ENCODE measurements around the gene TBC1D8. TPM values are rescaled to one million over a fixed set of nuclear protein-coding genes. Genes with fewer than 3 reads are reported as not detected.

The TBC1D8 gene
- total and polyA plus RNA-seq, 9 donors, result 18.3 to 26.6 (median 20.6) TPM

DNA sequence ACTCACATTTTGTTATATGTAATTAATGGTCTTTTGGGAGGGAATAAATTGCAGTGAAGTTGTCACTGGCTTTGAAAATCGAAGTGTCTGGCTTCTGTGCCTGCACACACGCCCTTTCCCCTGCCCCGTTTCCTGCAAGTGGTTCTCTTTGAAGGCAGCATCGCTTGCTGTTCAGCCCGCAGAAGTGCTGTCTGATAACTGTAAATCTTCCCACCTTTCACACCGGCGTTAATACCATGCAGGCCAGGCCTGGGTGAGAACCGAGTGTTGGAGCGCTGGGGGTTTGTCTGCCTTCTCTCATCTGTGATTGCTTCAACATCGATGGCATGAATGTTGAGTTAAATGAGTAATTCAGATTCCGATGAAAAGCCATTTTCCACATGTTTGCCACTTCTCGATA, 187.0 kb downstream of the TBC1D8 start:
- Histone ChIP-seq H3K27me3 (ENCODE audit: control insufficient read depth, insufficient read depth, low read length) (no peaks in the 10 kb centered on the region), H3K4me1 (ENCODE audit: control insufficient read depth, insufficient read depth, low read length) (peaks cover 25% of the 10 kb centered on the region), H3K9me3 (replicated peaks; ENCODE audit: control insufficient read depth, low read depth, low read length) (no peaks in the 10 kb centered on the region), H3K4me3 (ENCODE audit: low read length) (no peak overlapping the region), H3K36me3 (ENCODE audit: control insufficient read depth, insufficient read depth, low read length) (peaks cover 3% of the 10 kb centered on the region), H3K27ac (ENCODE audit: low read length) (no peak overlapping the region)
- no peak for DNase-seq
- WGBS (ENCODE audit: insufficient coverage), result 29% methylated on average over 3 of the region's 12 CpGs

GRCh38 chr2:100963026-100963375, 188.2 kb downstream of the TBC1D8 start:
- peaks cover 25% of the 10 kb centered on the region for H3K4me1 ChIP-seq (ENCODE audit: control insufficient read depth, insufficient read depth, low read length)
- peak overlapping the region; percentile 24 for H3K27ac ChIP-seq (ENCODE audit: low read length)
- H3K4me3 ChIP-seq (ENCODE audit: low read length), result no peak overlapping the region
- H3K9me3 ChIP-seq (replicated peaks; ENCODE audit: control insufficient read depth, low read depth, low read length), result no peaks in the 10 kb centered on the region
- whole genome bisulfite sequencing (ENCODE audit: insufficient coverage), result no CpG with 5 or more reads among the region's 4 CpGs
- H3K27me3 ChIP-seq (ENCODE audit: control insufficient read depth, insufficient read depth, low read length), result no peaks in the 10 kb centered on the region
- DNase-seq, result no peak
- H3K36me3 ChIP-seq (ENCODE audit: control insufficient read depth, insufficient read depth, low read length), result no peaks in the 10 kb centered on the region

GRCh38 chr2:100962366-100963025, 188.7 kb downstream of the TBC1D8 start:
- Histone ChIP-seq H3K27me3 (ENCODE audit: control insufficient read depth, insufficient read depth, low read length) (no peaks in the 10 kb centered on the region), H3K4me3 (ENCODE audit: low read length) (no peak overlapping the region), H3K27ac (ENCODE audit: low read length) (peak overlapping the region; percentile 24), H3K9me3 (replicated peaks; ENCODE audit: control insufficient read depth, low read depth, low read length) (no peaks in the 10 kb centered on the region), H3K4me1 (ENCODE audit: control insufficient read depth, insufficient read depth, low read length) (peaks cover 27% of the 10 kb centered on the region), H3K36me3 (ENCODE audit: control insufficient read depth, insufficient read depth, low read length) (no peaks in the 10 kb centered on the region)
- no peak for DNase-seq
- WGBS (ENCODE audit: insufficient coverage), result 73% methylated on average over 10 of the region's 12 CpGs

DNA sequence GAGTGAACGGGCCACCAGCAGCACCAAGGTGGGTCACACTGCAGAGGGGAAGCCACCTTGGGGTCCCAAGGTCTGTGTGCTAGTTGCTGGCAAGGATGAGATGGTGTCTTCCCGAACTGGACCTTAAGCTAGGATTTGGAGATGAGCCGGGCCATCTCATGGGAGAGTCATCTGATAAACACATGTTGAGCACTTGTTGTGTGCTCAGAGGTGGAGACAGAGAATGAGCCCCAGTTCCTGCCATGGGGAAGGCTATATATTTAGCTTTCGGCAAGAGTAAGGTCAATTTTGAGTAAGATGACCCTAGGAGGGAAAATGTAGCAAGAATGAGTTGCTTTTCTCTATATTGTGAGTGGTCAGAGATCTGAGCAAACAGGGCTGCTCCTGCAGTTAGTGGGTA, 190.5 kb downstream of the TBC1D8 start:
- Histone ChIP-seq H3K9me3 (replicated peaks; ENCODE audit: control insufficient read depth, low read depth, low read length) (no peaks in the 10 kb centered on the region), H3K4me3 (ENCODE audit: low read length) (no peak overlapping the region), H3K4me1 (ENCODE audit: control insufficient read depth, insufficient read depth, low read length) (peaks cover 27% of the 10 kb centered on the region), H3K27ac (ENCODE audit: low read length) (no peak overlapping the region), H3K27me3 (ENCODE audit: control insufficient read depth, insufficient read depth, low read length) (no peaks in the 10 kb centered on the region), H3K36me3 (ENCODE audit: control insufficient read depth, insufficient read depth, low read length) (no peaks in the 10 kb centered on the region)
- WGBS (ENCODE audit: insufficient coverage), result 53% methylated on average over 4 of the region's 4 CpGs
- no peak for DNase-seq

DNA sequence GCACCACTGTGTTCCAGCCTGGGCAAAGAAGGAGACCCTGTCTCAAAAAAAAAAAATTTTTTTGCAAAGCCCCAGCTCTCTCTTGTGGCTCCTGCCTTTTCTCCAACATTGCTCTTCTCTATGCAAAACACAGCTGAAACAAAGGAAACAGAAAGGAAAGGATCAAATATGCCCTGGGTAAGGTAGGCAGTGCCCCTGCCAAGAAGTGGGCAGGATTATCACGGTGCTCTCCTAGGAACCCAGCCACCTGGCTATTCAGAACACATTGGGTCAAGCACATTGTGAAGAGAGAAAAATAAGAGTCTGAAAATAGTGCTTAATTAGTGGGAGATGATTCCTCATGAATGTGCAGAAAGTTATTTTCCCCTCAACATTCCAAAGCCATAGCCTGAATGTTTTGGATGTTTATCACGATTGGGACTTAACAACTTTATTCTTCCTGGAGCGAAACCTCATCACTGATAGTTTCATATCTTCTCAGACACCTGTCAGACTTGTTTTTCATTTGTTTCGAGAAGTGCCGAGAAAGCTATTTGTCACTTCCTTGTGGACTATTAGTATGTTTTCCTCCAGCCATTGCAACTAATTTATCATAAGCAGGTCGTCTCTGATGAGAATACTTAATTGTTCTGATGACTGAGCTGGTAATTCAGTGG, 191.8 kb downstream of the TBC1D8 start:
- H3K4me1 ChIP-seq (ENCODE audit: control insufficient read depth, insufficient read depth, low read length), result peaks cover 25% of the 10 kb centered on the region
- WGBS (ENCODE audit: insufficient coverage), result no CpG with 5 or more reads among the region's 6 CpGs
- no peaks in the 10 kb centered on the region for H3K27me3 ChIP-seq (ENCODE audit: control insufficient read depth, insufficient read depth, low read length)
- no peaks in the 10 kb centered on the region for H3K9me3 ChIP-seq (replicated peaks; ENCODE audit: control insufficient read depth, low read depth, low read length)
- no peaks in the 10 kb centered on the region for H3K36me3 ChIP-seq (ENCODE audit: control insufficient read depth, insufficient read depth, low read length)
- H3K27ac ChIP-seq (ENCODE audit: low read length), result no peak overlapping the region
- H3K4me3 ChIP-seq (ENCODE audit: low read length), result no peak overlapping the region
- no peak for DNase-seq

- DNase-seq, result peak; percentile 85
- H3K27ac ChIP-seq (ENCODE audit: low read length), result no peak overlapping the region
- no peaks in the 10 kb centered on the region for H3K9me3 ChIP-seq (replicated peaks; ENCODE audit: control insufficient read depth, low read depth, low read length)
- no peak overlapping the region for H3K4me3 ChIP-seq (ENCODE audit: low read length)
- WGBS (ENCODE audit: insufficient coverage), result 18% methylated on average over 10 of the region's 16 CpGs
- no peaks in the 10 kb centered on the region for H3K36me3 ChIP-seq (ENCODE audit: control insufficient read depth, insufficient read depth, low read length)
- peaks cover 21% of the 10 kb centered on the region for H3K4me1 ChIP-seq (ENCODE audit: control insufficient read depth, insufficient read depth, low read length)
- H3K27me3 ChIP-seq (ENCODE audit: control insufficient read depth, insufficient read depth, low read length), result no peaks in the 10 kb centered on the region
These were observed 193.1 kb downstream of the TBC1D8 start for GRCh38 chr2:100957996-100958653.

Other genes starting within 250 kb of the TBC1D8 start
- gene RPL31, start 149.1 kb downstream of the TBC1D8 start, total RNA-seq, result 5,883 TPM
- gene RPL31, start 149.1 kb downstream of the TBC1D8 start, polyA plus RNA-seq (ENCODE audit: insufficient read depth in 1 of 8, insufficient read length in 8 of 8, low replicate concordance in 1 of 8), result 1,000 to 10,000 TPM; 3,265 to 4,582 (median 3,839) TPM
- 31.8 TPM for gene CNOT11, start 101.5 kb upstream of the TBC1D8 start, total RNA-seq
- 10 to 100 TPM; 29.8 to 42.4 (median 34.0) TPM for gene CNOT11, start 101.5 kb upstream of the TBC1D8 start, polyA plus RNA-seq (ENCODE audit: insufficient read depth in 1 of 8, insufficient read length in 8 of 8, low replicate concordance in 1 of 8)
- gene RNF149, start 157.3 kb upstream of the TBC1D8 start, total RNA-seq, result 33.3 TPM
- gene RNF149, start 157.3 kb upstream of the TBC1D8 start, polyA plus RNA-seq (ENCODE audit: insufficient read depth in 1 of 8, insufficient read length in 8 of 8, low replicate concordance in 1 of 8), result 10 to 100 TPM; 22.0 to 49.6 (median 31.1) TPM
- 2.4 TPM for gene CREG2, start 236.1 kb upstream of the TBC1D8 start, total RNA-seq
- 1 to 10 TPM; 2.8 to 5.3 (median 3.5) TPM for gene CREG2, start 236.1 kb upstream of the TBC1D8 start, polyA plus RNA-seq (ENCODE audit: insufficient read depth in 1 of 8, insufficient read length in 8 of 8, low replicate concordance in 1 of 8)

Data from muscle of leg (tissue), 11 donors.